Measurements from ENCODE around the gene ETV3.
A peak's percentile ranks its signal among the peaks of the same experiment; 100 is the strongest.
"Not testable (repeated sequence)": the region's sequence is repeated elsewhere in the genome, so short reads cannot be mapped to it uniquely, and the experiment has no call there.

The ETV3 gene

GRCh38 chr1:157138220-157139051 is at the start of gene ETV3:
Gene ETV3, minus strand, starts transcription at chr1:157138395. Its CDS starts 2,043 bp downstream, at chr1:157136352.
- Histone ChIP-seq H3K27me3 (ENCODE audit: low read depth, low read length) (no peaks in the 10 kb centered on the region), H3K9me3 (ENCODE audit: control insufficient read depth in 1 of 2, low read length in 2 of 2) (no peaks in the 10 kb centered on the region), H3K4me3 (ENCODE audit: low read depth in 1 of 2, low read length in 2 of 2) (peak within 1 kb of the TSS; percentile 91 to 95), H3K4me1 (ENCODE audit: control insufficient read depth in 1 of 2, insufficient read depth in 2 of 2, low read length in 2 of 2) (peaks cover 17% of the 10 kb centered on the region in 2 donors), H3K27ac (ENCODE audit: low read length) (peak within 1 kb of the TSS; percentile 96), H3K36me3 (ENCODE audit: control insufficient read depth in 1 of 2, insufficient read depth in 2 of 2, low read length in 2 of 2) (peaks cover 24 to 28% of the 10 kb centered on the region in 2 donors)

- H3K9me3 ChIP-seq (ENCODE audit: control insufficient read depth in 1 of 2, low read length in 2 of 2) = no peaks in the 10 kb centered on the region
- no peak overlapping the region for H3K27ac ChIP-seq (ENCODE audit: low read length)
- H3K4me1 ChIP-seq (ENCODE audit: control insufficient read depth in 1 of 2, insufficient read depth in 2 of 2, low read length in 2 of 2) = no peaks in the 10 kb centered on the region
- no peaks in the 10 kb centered on the region for H3K27me3 ChIP-seq (ENCODE audit: low read depth, low read length)
- no peak overlapping the region for H3K4me3 ChIP-seq (ENCODE audit: low read depth in 1 of 2, low read length in 2 of 2)
- H3K36me3 ChIP-seq (ENCODE audit: control insufficient read depth in 1 of 2, insufficient read depth in 2 of 2, low read length in 2 of 2) = no peaks in the 10 kb centered on the region
Observed at GRCh38 chr1:157186281-157186992, 48.2 kb upstream of the ETV3 start.

- Histone ChIP-seq H3K9me3 (ENCODE audit: control insufficient read depth in 1 of 2, low read length in 2 of 2) (no peaks in the 10 kb centered on the region), H3K36me3 (ENCODE audit: control insufficient read depth in 1 of 2, insufficient read depth in 2 of 2, low read length in 2 of 2) (no peaks in the 10 kb centered on the region), H3K27me3 (ENCODE audit: low read depth, low read length) (no peaks in the 10 kb centered on the region), H3K27ac (ENCODE audit: low read length) (no peak overlapping the region), H3K4me3 (ENCODE audit: low read depth in 1 of 2, low read length in 2 of 2) (no peak overlapping the region), H3K4me1 (ENCODE audit: control insufficient read depth in 1 of 2, insufficient read depth in 2 of 2, low read length in 2 of 2) (no peaks in the 10 kb centered on the region)
Observed at GRCh38 chr1:157183870-157184269, 45.7 kb upstream of the ETV3 start.

- not testable (repeated sequence) for H3K4me3 ChIP-seq (ENCODE audit: low read depth in 1 of 2, low read length in 2 of 2); H3K36me3 ChIP-seq (ENCODE audit: control insufficient read depth in 1 of 2, insufficient read depth in 2 of 2, low read length in 2 of 2); H3K4me1 ChIP-seq (ENCODE audit: control insufficient read depth in 1 of 2, insufficient read depth in 2 of 2, low read length in 2 of 2); H3K27me3 ChIP-seq (ENCODE audit: low read depth, low read length); H3K27ac ChIP-seq (ENCODE audit: low read length); H3K9me3 ChIP-seq (ENCODE audit: control insufficient read depth in 1 of 2, low read length in 2 of 2)
Observed at GRCh38 chr1:157182371-157182770, 44.2 kb upstream of the ETV3 start.

- no peak overlapping the region for H3K4me3 ChIP-seq (ENCODE audit: low read depth in 1 of 2, low read length in 2 of 2)
- no peaks in the 10 kb centered on the region for H3K4me1 ChIP-seq (ENCODE audit: control insufficient read depth in 1 of 2, insufficient read depth in 2 of 2, low read length in 2 of 2)
- H3K27ac ChIP-seq (ENCODE audit: low read length) = no peak overlapping the region
Observed at GRCh38 chr1:157181790-157182189, 43.6 kb upstream of the ETV3 start.

GRCh38 chr1:157181258-157181657 is 43.1 kb upstream of the ETV3 start:
- H3K4me1 ChIP-seq (ENCODE audit: control insufficient read depth in 1 of 2, insufficient read depth in 2 of 2, low read length in 2 of 2) = no peaks in the 10 kb centered on the region
- no peak overlapping the region for H3K27ac ChIP-seq (ENCODE audit: low read length)
- no peak overlapping the region for H3K4me3 ChIP-seq (ENCODE audit: low read depth in 1 of 2, low read length in 2 of 2)
- no peaks in the 10 kb centered on the region for H3K36me3 ChIP-seq (ENCODE audit: control insufficient read depth in 1 of 2, insufficient read depth in 2 of 2, low read length in 2 of 2)
- H3K27me3 ChIP-seq (ENCODE audit: low read depth, low read length) = no peaks in the 10 kb centered on the region
- no peaks in the 10 kb centered on the region for H3K9me3 ChIP-seq (ENCODE audit: control insufficient read depth in 1 of 2, low read length in 2 of 2)

More at GRCh38 chr1:157181790-157182189, 43.6 kb upstream of the ETV3 start:
- H3K9me3 ChIP-seq (ENCODE audit: control insufficient read depth in 1 of 2, low read length in 2 of 2) = no peaks in the 10 kb centered on the region
- no peaks in the 10 kb centered on the region for H3K27me3 ChIP-seq (ENCODE audit: low read depth, low read length)
- no peaks in the 10 kb centered on the region for H3K36me3 ChIP-seq (ENCODE audit: control insufficient read depth in 1 of 2, insufficient read depth in 2 of 2, low read length in 2 of 2)

GRCh38 chr1:157178490-157178889 is 40.3 kb upstream of the ETV3 start:
- Histone ChIP-seq H3K27ac (ENCODE audit: low read length) (no peak overlapping the region), H3K27me3 (ENCODE audit: low read depth, low read length) (no peaks in the 10 kb centered on the region), H3K9me3 (ENCODE audit: control insufficient read depth in 1 of 2, low read length in 2 of 2) (no peaks in the 10 kb centered on the region), H3K36me3 (ENCODE audit: control insufficient read depth in 1 of 2, insufficient read depth in 2 of 2, low read length in 2 of 2) (no peaks in the 10 kb centered on the region), H3K4me3 (ENCODE audit: low read depth in 1 of 2, low read length in 2 of 2) (no peak overlapping the region), H3K4me1 (ENCODE audit: control insufficient read depth in 1 of 2, insufficient read depth in 2 of 2, low read length in 2 of 2) (no peaks in the 10 kb centered on the region)

GRCh38 chr1:157177733-157178394 is 39.7 kb upstream of the ETV3 start:
- H3K27ac ChIP-seq (ENCODE audit: low read length) = no peak overlapping the region
- H3K27me3 ChIP-seq (ENCODE audit: low read depth, low read length) = no peaks in the 10 kb centered on the region
- no peaks in the 10 kb centered on the region for H3K36me3 ChIP-seq (ENCODE audit: control insufficient read depth in 1 of 2, insufficient read depth in 2 of 2, low read length in 2 of 2)
- H3K9me3 ChIP-seq (ENCODE audit: control insufficient read depth in 1 of 2, low read length in 2 of 2) = no peaks in the 10 kb centered on the region
- H3K4me1 ChIP-seq (ENCODE audit: control insufficient read depth in 1 of 2, insufficient read depth in 2 of 2, low read length in 2 of 2) = no peaks in the 10 kb centered on the region
- H3K4me3 ChIP-seq (ENCODE audit: low read depth in 1 of 2, low read length in 2 of 2) = no peak overlapping the region

- H3K4me3 ChIP-seq (ENCODE audit: low read depth in 1 of 2, low read length in 2 of 2) = no peak overlapping the region
- H3K27ac ChIP-seq (ENCODE audit: low read length) = no peak overlapping the region
- no peaks in the 10 kb centered on the region for H3K4me1 ChIP-seq (ENCODE audit: control insufficient read depth in 1 of 2, insufficient read depth in 2 of 2, low read length in 2 of 2)
- no peaks in the 10 kb centered on the region for H3K9me3 ChIP-seq (ENCODE audit: control insufficient read depth in 1 of 2, low read length in 2 of 2)
- no peaks in the 10 kb centered on the region for H3K27me3 ChIP-seq (ENCODE audit: low read depth, low read length)
- H3K36me3 ChIP-seq (ENCODE audit: control insufficient read depth in 1 of 2, insufficient read depth in 2 of 2, low read length in 2 of 2) = no peaks in the 10 kb centered on the region
Observed at GRCh38 chr1:157176591-157177121, 38.5 kb upstream of the ETV3 start.

GRCh38 chr1:157176016-157176415 is 37.8 kb upstream of the ETV3 start:
- H3K36me3 ChIP-seq (ENCODE audit: control insufficient read depth in 1 of 2, insufficient read depth in 2 of 2, low read length in 2 of 2) = no peaks in the 10 kb centered on the region
- H3K9me3 ChIP-seq (ENCODE audit: control insufficient read depth in 1 of 2, low read length in 2 of 2) = no peaks in the 10 kb centered on the region
- no peaks in the 10 kb centered on the region for H3K27me3 ChIP-seq (ENCODE audit: low read depth, low read length)
- H3K4me3 ChIP-seq (ENCODE audit: low read depth in 1 of 2, low read length in 2 of 2) = no peak overlapping the region
- no peak overlapping the region for H3K27ac ChIP-seq (ENCODE audit: low read length)
- no peaks in the 10 kb centered on the region for H3K4me1 ChIP-seq (ENCODE audit: control insufficient read depth in 1 of 2, insufficient read depth in 2 of 2, low read length in 2 of 2)

GRCh38 chr1:157173900-157174410 is 35.8 kb upstream of the ETV3 start:
- no peak overlapping the region for H3K27ac ChIP-seq (ENCODE audit: low read length)

More at GRCh38 chr1:157173900-157174410, 35.8 kb upstream of the ETV3 start:
- Histone ChIP-seq H3K4me3 (ENCODE audit: low read depth in 1 of 2, low read length in 2 of 2) (no peak overlapping the region), H3K9me3 (ENCODE audit: control insufficient read depth in 1 of 2, low read length in 2 of 2) (no peaks in the 10 kb centered on the region), H3K4me1 (ENCODE audit: control insufficient read depth in 1 of 2, insufficient read depth in 2 of 2, low read length in 2 of 2) (no peaks in the 10 kb centered on the region), H3K36me3 (ENCODE audit: control insufficient read depth in 1 of 2, insufficient read depth in 2 of 2, low read length in 2 of 2) (no peaks in the 10 kb centered on the region), H3K27me3 (ENCODE audit: low read depth, low read length) (no peaks in the 10 kb centered on the region)
